Measurements from ENCODE around the gene TMEM132C. TPM values are rescaled to one million over a fixed set of nuclear protein-coding genes. Genes with fewer than 3 reads are reported as not detected.

Gene TMEM132C
- total and polyA plus RNA-seq, 2 of the 13 experiments (the other 11 are each of a cell fraction or from before 2014, with no cell fraction given): not detected

DNA sequence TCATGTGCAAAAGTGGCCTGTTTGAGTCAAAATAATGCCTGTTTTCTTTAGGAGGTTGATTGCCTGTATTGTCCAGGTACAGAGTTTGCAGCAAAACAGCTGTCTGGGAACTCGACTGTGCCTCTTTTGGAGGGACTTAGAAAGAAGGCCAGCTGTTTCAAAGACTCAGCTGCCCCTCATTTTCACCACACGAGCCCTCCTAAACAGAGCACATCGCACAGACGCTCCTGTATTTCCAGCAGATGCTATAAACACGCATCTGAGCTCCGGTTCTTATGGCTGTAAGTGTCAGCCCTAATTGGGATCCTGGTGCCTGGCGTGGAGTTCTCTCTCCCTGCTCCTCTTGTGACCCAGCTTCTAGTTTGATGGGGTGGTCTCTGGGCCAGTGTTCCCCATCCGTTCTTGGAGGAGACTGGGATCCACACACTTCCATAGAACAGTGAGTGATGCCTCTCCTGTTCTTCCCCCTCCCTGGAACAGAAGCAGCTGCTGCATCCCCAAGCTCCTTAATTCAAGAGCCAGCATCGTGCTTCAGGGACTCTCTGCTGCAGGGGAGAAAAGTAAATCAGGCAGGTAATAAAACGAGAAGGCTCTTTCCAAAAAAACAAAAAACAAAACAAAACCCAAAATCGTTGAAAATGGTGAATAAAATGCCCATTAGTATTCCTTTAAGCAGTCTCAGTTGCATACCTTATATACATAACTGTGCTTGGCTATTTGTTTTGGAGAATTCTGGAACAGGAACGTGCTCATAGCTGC is 287.8 kb downstream of the TMEM132C start (continued):
- TF ChIP-seq EP300 (IDR thresholded peaks at IDR 0.05; ENCODE audit: low read depth in 2 of 2, low read length in 2 of 2) (no peak), EP300 (CRISPR knock-in tag; IDR thresholded peaks at IDR 0.05; ENCODE audit: borderline replicate concordance) (no peak), ZNF775 (CRISPR knock-in tag; IDR thresholded peaks at IDR 0.05; ENCODE audit: borderline replicate concordance) (no peak), NFE2L1 (CRISPR knock-in tag; IDR thresholded peaks at IDR 0.05; ENCODE audit: borderline replicate concordance) (no peak)

DNA sequence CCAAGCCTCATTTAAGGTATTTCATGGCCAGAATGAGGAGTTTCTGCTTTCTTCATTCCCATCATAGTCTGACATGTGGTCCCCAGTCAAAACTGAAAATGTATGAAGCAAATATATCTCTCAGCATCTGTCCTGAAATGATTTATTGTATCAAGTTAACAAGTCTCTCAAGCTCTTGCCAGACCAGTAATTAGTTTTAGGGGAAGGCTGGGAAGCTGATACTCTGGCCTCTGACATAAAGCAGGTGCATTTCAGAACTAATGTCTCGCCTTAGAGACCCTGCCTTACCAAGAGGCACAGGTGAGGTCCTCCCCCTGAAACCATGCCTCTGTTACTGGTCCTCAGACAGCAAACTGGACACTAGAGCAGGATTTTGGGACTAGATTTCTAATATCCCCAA is 290.3 kb downstream of the TMEM132C start:
- H4K20me1 ChIP-seq (ENCODE audit: insufficient read depth, low read length): no peaks in the 10 kb centered on the region
- H3K79me2 ChIP-seq (ENCODE audit: insufficient read depth, low read length): no peaks in the 10 kb centered on the region
- in situ Hi-C loops (cut with HindIII; ENCODE audit: extremely low pct_ligation_motif_present, low pct_unique_long_range_greater_than_20kb) (no loop called here), intact Hi-C loops (cut with micrococcal nuclease; ENCODE audit: unreplicated experiment) (no loop called here)
- ATAC-seq (no peak), DNase-seq (ENCODE audit: low spot score) (no peak), FAIRE-seq (no peak)
- no peak overlapping the region for H3K9ac ChIP-seq (ENCODE audit: insufficient read depth, low read depth, low read length)
- no peak overlapping the region for H2AFZ ChIP-seq (ENCODE audit: low read length)
- CTCF ChIA-PET (ENCODE audit: low intra/inter-chr PET ratio, low total read pairs): no interaction called here
- no TSS peak for BruUV-seq (replicated peaks)
- no peaks in the 10 kb centered on the region for H3K36me3 ChIP-seq (replicated peaks in 1 of 2; ENCODE audit: control insufficient read depth in 1 of 2, insufficient read depth in 2 of 2, low read length in 2 of 2)
- no peak overlapping the region for H3K4me3 ChIP-seq (replicated peaks in 1 of 3; ENCODE audit: insufficient read depth in 1 of 3, low read depth in 2 of 3, low read length in 3 of 3)
- peaks cover 10% of the 10 kb centered on the region; the same call in 1 of the 2 replicates for H3K9me3 ChIP-seq (ENCODE audit: low read length)
- H3K4me1 ChIP-seq (ENCODE audit: insufficient read depth, low read length): no peaks in the 10 kb centered on the region
- POLR2A ChIA-PET: no interaction called here
- TF ChIP-seq ETV6 (CRISPR knock-in tag; conservative IDR thresholded peaks at IDR 0.05) (no peak), EZH2 (conservative IDR thresholded peaks at IDR 0.05; ENCODE audit: low read depth, low read length) (no peak), ZNF501 (CRISPR knock-in tag; IDR thresholded peaks at IDR 0.05) (no peak), ZNF317 (CRISPR knock-in tag; IDR thresholded peaks at IDR 0.05) (no peak), AGO2 (optimal IDR thresholded peaks at IDR 0.05; ENCODE audit: low read depth, low read length) (no peak), NCOA1 (CRISPR knock-in tag; IDR thresholded peaks at IDR 0.05) (no peak), ZSCAN12 (CRISPR knock-in tag; IDR thresholded peaks at IDR 0.05) (no peak), NFE2L1 (CRISPR knock-in tag; IDR thresholded peaks at IDR 0.05; ENCODE audit: borderline replicate concordance) (no peak), SETDB1 (CRISPR knock-in tag; IDR thresholded peaks at IDR 0.05; ENCODE audit: borderline replicate concordance) (no peak), SCMH1 (CRISPR knock-in tag; IDR thresholded peaks at IDR 0.05; ENCODE audit: borderline replicate concordance) (no peak), ELF4 (CRISPR knock-in tag; IDR thresholded peaks at IDR 0.05; ENCODE audit: borderline replicate concordance) (no peak), ZNF678 (CRISPR knock-in tag; IDR thresholded peaks at IDR 0.05) (no peak), ZNF432 (CRISPR knock-in tag; IDR thresholded peaks at IDR 0.05; ENCODE audit: borderline replicate concordance) (no peak)
- TF ChIP-seq, protein P1, sequence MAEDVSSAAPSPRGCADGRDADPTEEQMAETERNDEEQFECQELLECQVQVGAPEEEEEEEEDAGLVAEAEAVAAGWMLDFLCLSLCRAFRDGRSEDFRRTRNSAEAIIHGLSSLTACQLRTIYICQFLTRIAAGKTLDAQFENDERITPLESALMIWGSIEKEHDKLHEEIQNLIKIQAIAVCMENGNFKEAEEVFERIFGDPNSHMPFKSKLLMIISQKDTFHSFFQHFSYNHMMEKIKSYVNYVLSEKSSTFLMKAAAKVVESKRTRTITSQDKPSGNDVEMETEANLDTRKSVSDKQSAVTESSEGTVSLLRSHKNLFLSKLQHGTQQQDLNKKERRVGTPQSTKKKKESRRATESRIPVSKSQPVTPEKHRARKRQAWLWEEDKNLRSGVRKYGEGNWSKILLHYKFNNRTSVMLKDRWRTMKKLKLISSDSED (CRISPR knock-in tag; IDR thresholded peaks at IDR 0.05): no peak
- TF ChIP-seq, protein P2, sequence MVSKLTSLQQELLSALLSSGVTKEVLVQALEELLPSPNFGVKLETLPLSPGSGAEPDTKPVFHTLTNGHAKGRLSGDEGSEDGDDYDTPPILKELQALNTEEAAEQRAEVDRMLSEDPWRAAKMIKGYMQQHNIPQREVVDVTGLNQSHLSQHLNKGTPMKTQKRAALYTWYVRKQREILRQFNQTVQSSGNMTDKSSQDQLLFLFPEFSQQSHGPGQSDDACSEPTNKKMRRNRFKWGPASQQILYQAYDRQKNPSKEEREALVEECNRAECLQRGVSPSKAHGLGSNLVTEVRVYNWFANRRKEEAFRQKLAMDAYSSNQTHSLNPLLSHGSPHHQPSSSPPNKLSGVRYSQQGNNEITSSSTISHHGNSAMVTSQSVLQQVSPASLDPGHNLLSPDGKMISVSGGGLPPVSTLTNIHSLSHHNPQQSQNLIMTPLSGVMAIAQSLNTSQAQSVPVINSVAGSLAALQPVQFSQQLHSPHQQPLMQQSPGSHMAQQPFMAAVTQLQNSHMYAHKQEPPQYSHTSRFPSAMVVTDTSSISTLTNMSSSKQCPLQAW (CRISPR knock-in tag; IDR thresholded peaks at IDR 0.05): no peak
- TF ChIP-seq, protein P3, sequence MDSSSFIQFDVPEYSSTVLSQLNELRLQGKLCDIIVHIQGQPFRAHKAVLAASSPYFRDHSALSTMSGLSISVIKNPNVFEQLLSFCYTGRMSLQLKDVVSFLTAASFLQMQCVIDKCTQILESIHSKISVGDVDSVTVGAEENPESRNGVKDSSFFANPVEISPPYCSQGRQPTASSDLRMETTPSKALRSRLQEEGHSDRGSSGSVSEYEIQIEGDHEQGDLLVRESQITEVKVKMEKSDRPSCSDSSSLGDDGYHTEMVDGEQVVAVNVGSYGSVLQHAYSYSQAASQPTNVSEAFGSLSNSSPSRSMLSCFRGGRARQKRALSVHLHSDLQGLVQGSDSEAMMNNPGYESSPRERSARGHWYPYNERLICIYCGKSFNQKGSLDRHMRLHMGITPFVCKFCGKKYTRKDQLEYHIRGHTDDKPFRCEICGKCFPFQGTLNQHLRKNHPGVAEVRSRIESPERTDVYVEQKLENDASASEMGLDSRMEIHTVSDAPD (CRISPR knock-in tag; IDR thresholded peaks at IDR 0.05): no peak
- 20% methylated on average over 1 of the region's 1 CpG for WGBS (ENCODE audit: low lambda C conversion rate)
- no peak overlapping the region for H3K27ac ChIP-seq (ENCODE audit: extremely low read length, insufficient read depth, low read length)
- no peak overlapping the region for H3K4me2 ChIP-seq (ENCODE audit: low read depth, low read length)
- H3K27me3 ChIP-seq (ENCODE audit: control insufficient read depth in 1 of 2, insufficient read depth in 2 of 2, low read length in 2 of 2): peaks cover 0 to 10% of the 10 kb centered on the region in 2 experiments; a peak in 2 of 5 replicates
